B cell (primary cell): ENCODE results near the gene CORO1C. TPM values are rescaled to one million over a fixed set of nuclear protein-coding genes. Genes with fewer than 3 reads are reported as not detected.

ENCODE experiments used
- ATAC-seq: fragments of 200-7000 bp; cut with Tn5 transposase; one replicate; pipeline ENCODE4 v1.10.0; 2021; ENCODE audit warnings: low read depth, mild to moderate bottlenecking, moderate number of reproducible peaks, moderate library complexity
- CTCF ChIA-PET: fragments of 350-600 bp; sonication (Branson Sonifier 250); formaldehyde crosslinking; loops from one replicate; lab custom pipeline; 2021; ENCODE audit warnings: antibody characterized with exemption, inconsistent platforms; lab: Charles Lee
- POLR2A ChIA-PET: fragments of 350-600 bp; sonication (Branson Sonifier 250); formaldehyde crosslinking; loops from one replicate; lab custom pipeline; 2021; ENCODE audit warnings: antibody characterized with exemption; lab: Charles Lee
- DNase-seq: peaks from one replicate; pipeline ENCODE4 v3.0.0; 2013
- H2AFZ ChIP-seq: 2 replicates; pipeline ENCODE4 v1.6.1; 2012; ENCODE audit warnings: mild to moderate bottlenecking, low read depth, low read length; ENCODE audit not compliant: insufficient read depth, poor library complexity, severe bottlenecking
- H3K27ac ChIP-seq, 2 donors: 1 replicate in 1 of 2; 2 replicates in 1 of 2; pipeline ENCODE4 v1.5.1; 2012 to 2013; ENCODE audit warnings: low read length in 2 of 2, mild to moderate bottlenecking in 2 of 2, moderate library complexity in 1 of 2
- H3K27me3 ChIP-seq, 4 experiments: fragments of 200-600 bp in 1 of 4; sonication (generic) in 1 of 4; replicated peaks in 1 of 4; 1 replicate in 2 of 4; 2 replicates in 2 of 4; pipeline versions ENCODE4 v1.6.1 to v1.7.0; 2013 to 2016; ENCODE audit warnings: low read length in 3 of 4, mild to moderate bottlenecking in 2 of 4, mixed read lengths in 1 of 4, moderate library complexity in 1 of 4; ENCODE audit not compliant: insufficient read depth in 4 of 4, control insufficient read depth in 3 of 4; ENCODE audit errors: control extremely low read depth in 1 of 4
- H3K36me3 ChIP-seq, 2 experiments: replicated peaks in 1 of 2; 1 replicate in 1 of 2; 2 replicates in 1 of 2; pipeline versions ENCODE4 v1.6.1 to v1.7.1; 2013; ENCODE audit warnings: low read length in 1 of 2; ENCODE audit not compliant: insufficient read depth in 2 of 2, control insufficient read depth in 1 of 2; ENCODE audit errors: control extremely low read depth in 1 of 2, extremely low read depth in 1 of 2
- H3K4me1 ChIP-seq, 2 donors: fragments of 200-600 bp in 1 of 2; sonication (generic) in 1 of 2; 1 replicate in 1 of 2; 2 replicates in 1 of 2; pipeline versions ENCODE4 v1.5.1 to v1.6.1; 2013 to 2017; ENCODE audit warnings: low read length in 2 of 2; ENCODE audit not compliant: control insufficient read depth in 2 of 2, insufficient read depth in 2 of 2
- H3K4me2 ChIP-seq: replicated peaks from 2 replicates; pipeline ENCODE3; 2012; ENCODE audit warnings: mild to moderate bottlenecking, low read depth, low read length; ENCODE audit not compliant: poor library complexity, severe bottlenecking
- H3K4me3 ChIP-seq, 5 experiments: fragments of 200-600 bp in 1 of 5; sonication (generic) in 1 of 5; 1 replicate in 3 of 5; 2 replicates in 2 of 5; pipeline versions ENCODE4 v1.5.1 to v1.7.0; 2011 to 2016; ENCODE audit warnings: low read length in 4 of 5, mild to moderate bottlenecking in 4 of 5, low read depth in 2 of 5, control low read depth in 1 of 5, moderate library complexity in 1 of 5; ENCODE audit not compliant: insufficient read depth in 1 of 5; ENCODE audit errors: control extremely low read depth in 1 of 5, extremely low read depth in 1 of 5
- H3K79me2 ChIP-seq: fragments of 200-600 bp; sonication (generic); one replicate; pipeline ENCODE4 v1.6.0; 2016; ENCODE audit warnings: low read length; ENCODE audit not compliant: control insufficient read depth, insufficient read depth
- H3K9ac ChIP-seq: fragments of 200-600 bp; sonication (generic); 2 replicates; pipeline ENCODE4 v1.6.1; 2017; ENCODE audit warnings: mild to moderate bottlenecking, low read length, moderate library complexity
- H3K9me3 ChIP-seq, 3 donors: one replicate each; pipeline versions ENCODE4 v1.6.1 to v1.7.1; 2013; ENCODE audit warnings: low read length in 2 of 3; ENCODE audit not compliant: control insufficient read depth in 2 of 3, insufficient read depth in 1 of 3; ENCODE audit errors: control extremely low read depth in 1 of 3
- H4K20me1 ChIP-seq: 2 replicates; pipeline ENCODE4 v1.6.0; 2012; ENCODE audit warnings: mild to moderate bottlenecking, low read length; ENCODE audit not compliant: insufficient read depth, control insufficient read depth, poor library complexity, severe bottlenecking
- H3K27ac Mint-ChIP-seq: one replicate; pipeline ENCODE4 v1.8.0; 2021; ENCODE audit warnings: mixed read lengths
- H3K27me3 Mint-ChIP-seq: one replicate; pipeline ENCODE4 v1.8.0; 2021; ENCODE audit warnings: mixed read lengths
- H3K4me1 Mint-ChIP-seq: one replicate; pipeline ENCODE4 v1.8.0; 2021; ENCODE audit warnings: mixed read lengths
- H3K4me3 Mint-ChIP-seq: one replicate; pipeline ENCODE4 v1.8.0; 2021; ENCODE audit warnings: mixed read lengths
- H3K9me3 Mint-ChIP-seq: one replicate; pipeline ENCODE4 v1.8.0; 2022; ENCODE audit warnings: mixed read lengths; ENCODE audit not compliant: insufficient read depth
- CTCF ChIP-seq: fragments of 200-600 bp; IDR thresholded peaks from one replicate; pipeline ENCODE4 v1.8.0; 2022; ENCODE audit warnings: antibody characterized with exemption, mild to moderate bottlenecking
- EZH2 ChIP-seq: IDR thresholded peaks from 2 replicates; pipeline ENCODE4 v1.6.1; 2012; ENCODE audit warnings: borderline replicate concordance, low read depth, mild to moderate bottlenecking, moderate library complexity, low read length; ENCODE audit not compliant: insufficient read depth, poor library complexity, severe bottlenecking
- WGBS: methylation state at CpG from one replicate; pipeline ENCODE4 v1.1.5; 2013; ENCODE audit warnings: missing lambda C conversion rate; ENCODE audit not compliant: insufficient coverage; 5-methylcytosine and 5-hydroxymethylcytosine counted together
- intact Hi-C: fragments of 100-400 bp; cut with micrococcal nuclease; formaldehyde crosslinking; loops from one replicate; pipeline ENCODE4 v1.10.0; 2022
- polyA plus RNA-seq: library from polyadenylated mRNA; depleted of rRNA; stranded (reverse); fragments of >200 nt; gene quantifications from 2 replicates; pipeline ENCODE4 v1.2.3, GENCODE V29; 2012
- total RNA-seq, 2 donors: library from RNA; stranded (reverse); fragments of 120-200 nt in 1 of 2; gene quantifications; 1 replicate in 1 of 2; 2 replicates in 1 of 2; pipeline versions ENCODE4 v1.2.3 to v1.2.4, GENCODE V29; 2013 to 2022

Gene CORO1C
- total and polyA plus RNA-seq, 2 donors (not counting 1 experiment from before 2014, with no cell fraction given), result 19.2 to 68.0 TPM

- DNase-seq, result peak; percentile 98
Observed at GRCh38 chr12:108633534-108634248, 97.6 kb downstream of the CORO1C start, which contains the start of gene SELPLG. SELPLG (minus strand) TSS chr12:108633894; CDS start chr12:108624307, 9,587 bp downstream.

More at GRCh38 chr12:108633534-108634248, 97.6 kb downstream of the CORO1C start, which contains the start of gene SELPLG:
- peaks cover 78 to 88% of the 10 kb centered on the region in 2 donors for H3K4me1 ChIP-seq
- H3K4me3 ChIP-seq, result peak within 1 kb of the TSS; percentile 62 to 87 (median 78)
- Mint-ChIP-seq H3K9me3 (no peaks in the 10 kb centered on the region), H3K4me3 (peak within 1 kb of the TSS; percentile 99), H3K27me3 (no peaks in the 10 kb centered on the region), H3K27ac (peak within 1 kb of the TSS; percentile 100), H3K4me1 (peaks cover 89% of the 10 kb centered on the region)
- TF ChIP-seq CTCF (peak; percentile 41), EZH2 (no peak)
- no peaks in the 10 kb centered on the region for H3K27me3 ChIP-seq
- 0% methylated on average over 14 of the region's 14 CpGs for WGBS
- no peak within 1 kb of the TSS for H2AFZ ChIP-seq
- H3K4me2 ChIP-seq, result peak within 1 kb of the TSS; percentile 84
- H3K27ac ChIP-seq, result peak within 1 kb of the TSS; percentile 92 to 95
- intact Hi-C loops, result loop anchor here (1.0 to 10.0 kb wide), 5 partner anchors 16 to 519 kb away; partner anchors contain the start of genes ALKBH2, CORO1C, FICD and UNG
- peaks cover 0 to 2% of the 10 kb centered on the region in 2 experiments for H3K36me3 ChIP-seq
- peaks cover 37% of the 10 kb centered on the region for H3K79me2 ChIP-seq
- ATAC-seq, result peak; percentile 75
- H3K9ac ChIP-seq, result peak within 1 kb of the TSS; percentile 81
- CTCF ChIA-PET, result interaction anchor here (0.6 to 17.3 kb wide), 14 partner anchors 8 to 218 kb away, joined by 3 to 431 read pairs (median 4); partner anchors contain the start of genes ISCU and SART3
- H4K20me1 ChIP-seq, result peaks cover 8% of the 10 kb centered on the region
- H3K9me3 ChIP-seq, result peaks cover 0 to 8% (median 4%) of the 10 kb centered on the region in 3 donors
- POLR2A ChIA-PET, result interaction anchor here (0.5 to 14.8 kb wide), 18 partner anchors 8 to 953 kb away, joined by 3 to 133 read pairs (median 4); partner anchors contain the start of genes ISCU and SART3
